ENCODE data around the gene COL20A1. TPM values are rescaled to one million over a fixed set of nuclear protein-coding genes. Genes with fewer than 3 reads are reported as not detected.

Gene COL20A1
- total RNA-seq, 1 donor from 2014 or later = not detected

DNA sequence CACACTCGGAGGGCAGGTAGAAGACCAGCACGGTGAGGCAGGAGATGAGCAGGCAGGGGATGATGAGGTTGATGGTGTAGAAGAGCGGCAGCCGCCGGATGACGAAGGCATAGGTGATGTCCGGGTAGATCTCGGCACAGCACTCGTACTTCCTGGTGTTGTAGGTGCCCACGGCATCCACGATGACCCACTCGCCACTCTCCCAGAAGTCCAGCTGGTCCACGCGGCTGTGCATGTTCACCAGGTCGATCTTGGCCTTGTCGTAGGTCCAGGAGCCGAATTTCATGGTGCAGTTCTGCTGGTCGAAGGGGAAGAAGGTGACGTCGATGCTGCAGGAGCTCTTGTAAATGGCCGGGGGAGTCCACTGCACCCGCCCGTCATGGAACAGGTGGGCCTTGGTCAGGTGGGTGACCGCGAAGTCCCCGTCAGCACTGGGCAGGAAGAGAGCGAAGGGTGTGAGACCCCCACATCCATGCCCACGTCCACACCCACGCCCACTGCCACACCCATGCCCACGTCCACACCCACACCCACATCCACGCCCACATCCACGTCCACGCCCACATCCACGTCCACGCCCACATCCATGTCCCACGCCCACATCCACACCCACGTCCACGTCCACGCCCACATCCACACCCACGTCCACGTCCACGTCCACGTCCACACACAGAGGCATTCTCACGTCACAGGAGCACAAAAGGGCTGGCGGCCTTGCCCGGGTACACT lies 57.8 kb downstream of the COL20A1 start:
- DNase-seq (ENCODE audit: missing footprints) = peak; percentile 65
- no peak for ATAC-seq

DNA sequence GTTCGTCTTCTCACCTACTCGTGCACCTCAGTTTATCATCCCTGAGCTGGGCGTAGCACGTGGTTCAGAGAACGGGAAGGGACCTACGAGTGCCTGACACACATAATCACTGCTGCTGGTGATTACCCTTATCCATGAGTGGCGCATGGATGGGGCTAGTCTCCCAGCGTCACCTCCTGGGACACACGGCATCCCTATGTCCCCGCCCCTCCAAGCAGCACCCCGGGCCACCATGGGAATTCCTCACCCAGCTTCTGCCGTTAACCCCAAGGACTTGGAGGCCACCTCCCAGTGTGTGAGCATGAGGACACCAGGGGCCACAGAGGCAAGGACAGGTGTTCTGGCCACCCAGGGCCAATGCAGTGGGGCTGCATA lies 58.3 kb downstream of the COL20A1 start:
- DNase-seq (ENCODE audit: missing footprints) = peak; percentile 28
- intact Hi-C loops (cut with DNase I) = no loop called here
- ATAC-seq = no peak

More for the DNA sequence above, 57.8 kb downstream of the COL20A1 start:
- intact Hi-C loops (cut with DNase I) = no loop called here

DNA sequence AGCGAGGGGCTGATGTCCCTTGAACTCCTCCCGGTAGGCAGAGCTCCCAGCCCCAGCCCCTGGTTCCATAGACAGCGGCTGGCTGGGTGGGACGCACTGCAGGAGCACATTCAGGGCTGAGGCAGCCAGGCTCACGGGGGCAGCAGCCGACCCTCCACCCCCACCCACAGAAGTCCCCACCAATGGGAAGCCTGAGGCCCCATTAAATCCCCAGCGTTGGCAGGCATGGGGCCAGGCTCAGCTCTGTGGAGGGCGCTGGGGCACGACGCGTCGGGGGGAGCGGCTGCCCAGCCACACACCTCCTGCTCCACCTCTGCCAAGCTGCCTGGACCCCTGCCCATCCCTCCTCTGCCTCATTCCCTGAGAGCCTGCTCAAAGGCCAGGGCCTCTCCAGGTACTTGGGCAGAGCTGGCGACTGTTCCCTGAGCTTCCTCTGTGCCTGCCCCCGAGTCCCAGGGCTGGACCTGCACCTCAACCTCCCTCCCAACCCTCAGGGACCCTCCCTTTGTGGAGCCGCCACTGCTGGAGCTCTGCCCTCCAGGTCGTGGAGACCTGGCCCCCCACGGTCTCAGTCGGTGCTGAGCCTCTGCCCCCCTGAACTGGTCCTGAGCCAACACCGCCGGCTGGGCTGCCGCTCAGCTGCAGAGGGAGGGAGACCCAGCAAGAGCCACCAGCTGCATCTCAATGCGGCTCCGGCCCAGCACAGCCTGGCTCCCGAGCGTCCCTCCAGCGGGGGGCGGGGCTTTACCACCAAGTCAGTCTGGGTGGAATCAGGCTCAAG lies 59.0 kb downstream of the COL20A1 start:
- ATAC-seq (peak; percentile 77), DNase-seq (ENCODE audit: missing footprints) (peak; percentile 79)
- intact Hi-C loops (cut with DNase I) = no loop called here

DNA sequence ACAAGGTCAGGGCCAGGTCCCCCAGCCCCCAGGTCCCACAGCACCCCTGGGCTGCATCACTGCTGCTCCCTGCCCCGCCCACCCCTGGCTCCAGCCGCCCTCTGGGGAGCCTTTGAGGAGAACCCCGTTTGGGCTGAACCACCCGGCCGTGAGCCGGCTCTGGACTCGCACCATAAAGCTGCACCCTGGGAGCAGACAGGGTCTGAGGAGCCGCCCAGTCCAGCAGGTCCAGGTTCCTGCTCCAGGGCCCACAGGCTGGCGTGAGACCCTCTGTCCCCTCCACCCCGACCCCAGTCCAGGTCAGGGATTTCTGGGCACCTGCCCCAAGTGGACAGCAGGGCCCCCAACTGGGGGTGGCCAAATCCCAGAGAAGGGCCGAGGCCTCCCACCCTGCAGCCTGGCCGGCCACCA lies 59.8 kb downstream of the COL20A1 start:
- intact Hi-C loops (cut with DNase I) = no loop called here
- ATAC-seq (no peak), DNase-seq (ENCODE audit: missing footprints) (peak; percentile 31)

DNA sequence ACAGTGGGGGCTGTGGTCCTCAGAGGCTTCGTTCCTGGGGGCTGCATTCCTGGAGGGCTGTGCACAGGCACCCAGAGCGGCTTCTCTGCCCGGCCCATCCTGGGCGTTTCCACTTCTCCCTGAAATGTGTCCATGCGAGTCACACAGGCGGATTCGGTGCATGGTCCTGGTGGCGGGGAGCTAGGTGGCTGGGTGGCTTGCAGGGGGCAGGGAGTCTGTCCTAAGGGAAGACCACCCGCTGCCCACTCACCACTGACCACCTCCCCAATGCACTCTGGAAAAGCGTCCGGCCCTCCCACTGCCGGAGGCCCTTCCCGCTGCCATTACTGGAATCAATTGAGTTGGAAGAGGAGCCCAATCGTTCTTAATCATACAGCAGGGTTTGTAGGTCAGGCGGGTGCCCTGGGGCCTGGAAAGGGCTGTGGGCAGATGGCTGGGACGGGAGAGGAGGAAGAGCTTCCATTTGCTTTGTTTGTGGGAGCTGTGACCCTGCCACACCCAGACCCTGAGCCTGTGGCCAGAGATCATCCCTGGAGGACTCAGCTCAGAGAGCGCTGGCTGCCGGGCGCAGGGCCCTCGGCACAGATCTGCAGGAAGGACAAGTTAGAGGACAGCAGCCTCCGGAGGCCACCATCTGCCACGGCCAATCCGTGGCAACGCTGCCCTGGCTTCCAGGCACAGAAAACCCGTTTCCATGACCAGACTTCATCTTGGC lies 61.8 kb downstream of the COL20A1 start:
- DNase-seq (ENCODE audit: missing footprints) = peak; percentile 47
- intact Hi-C loops (cut with DNase I) = no loop called here
- no peak for ATAC-seq

DNA sequence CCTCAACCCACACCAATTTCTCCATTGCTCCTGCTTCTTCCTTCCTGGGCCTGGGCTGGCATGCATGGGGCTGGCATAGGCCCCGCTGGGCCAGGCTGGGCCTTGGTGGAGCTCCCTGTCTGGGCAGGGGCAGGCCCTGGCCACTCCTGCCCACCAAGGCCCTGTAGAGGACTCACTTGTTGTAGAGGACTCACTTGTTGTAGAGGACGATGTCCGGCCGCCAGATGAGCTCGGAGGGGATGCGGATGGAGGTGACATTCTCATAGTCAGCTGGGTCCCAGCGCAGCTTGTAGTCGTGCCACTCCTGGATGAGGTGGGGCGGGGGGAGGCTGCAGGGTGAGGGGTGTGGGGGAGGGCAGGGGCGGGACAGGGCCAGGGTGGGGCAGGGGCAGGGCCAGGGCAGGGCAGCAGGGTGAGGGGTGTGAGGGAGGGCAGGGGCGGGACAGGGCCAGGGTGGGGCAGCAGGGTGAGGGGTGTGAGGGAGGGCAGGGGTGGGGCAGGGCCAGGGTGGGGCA lies 62.9 kb downstream of the COL20A1 start:
- DNase-seq (ENCODE audit: missing footprints) (peak; percentile 47), ATAC-seq (no peak)
- intact Hi-C loops (cut with DNase I) = no loop called here

DNA sequence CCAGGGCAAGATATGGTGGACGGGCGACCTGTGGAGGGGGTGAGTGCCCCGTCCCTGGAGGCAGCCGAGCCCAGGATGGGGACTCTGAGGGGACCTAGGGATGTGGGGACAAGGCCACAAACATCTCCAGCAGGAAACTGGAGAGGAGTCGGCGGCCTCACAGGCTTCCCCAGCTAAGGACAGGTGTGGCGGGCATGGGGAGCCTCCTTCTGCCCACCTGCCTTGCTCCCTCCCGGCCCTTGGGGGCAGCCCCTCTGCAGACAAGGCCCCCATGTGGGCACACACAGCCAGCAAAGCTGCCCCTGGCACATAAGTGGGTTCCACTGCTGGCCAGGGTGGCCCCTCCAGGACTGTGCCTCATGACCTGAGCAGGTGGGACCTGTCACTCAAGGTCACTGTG lies 63.5 kb downstream of the COL20A1 start:
- ATAC-seq = no peak
- peak; percentile 32 for DNase-seq (ENCODE audit: missing footprints)
- intact Hi-C loops (cut with DNase I) = no loop called here

DNA sequence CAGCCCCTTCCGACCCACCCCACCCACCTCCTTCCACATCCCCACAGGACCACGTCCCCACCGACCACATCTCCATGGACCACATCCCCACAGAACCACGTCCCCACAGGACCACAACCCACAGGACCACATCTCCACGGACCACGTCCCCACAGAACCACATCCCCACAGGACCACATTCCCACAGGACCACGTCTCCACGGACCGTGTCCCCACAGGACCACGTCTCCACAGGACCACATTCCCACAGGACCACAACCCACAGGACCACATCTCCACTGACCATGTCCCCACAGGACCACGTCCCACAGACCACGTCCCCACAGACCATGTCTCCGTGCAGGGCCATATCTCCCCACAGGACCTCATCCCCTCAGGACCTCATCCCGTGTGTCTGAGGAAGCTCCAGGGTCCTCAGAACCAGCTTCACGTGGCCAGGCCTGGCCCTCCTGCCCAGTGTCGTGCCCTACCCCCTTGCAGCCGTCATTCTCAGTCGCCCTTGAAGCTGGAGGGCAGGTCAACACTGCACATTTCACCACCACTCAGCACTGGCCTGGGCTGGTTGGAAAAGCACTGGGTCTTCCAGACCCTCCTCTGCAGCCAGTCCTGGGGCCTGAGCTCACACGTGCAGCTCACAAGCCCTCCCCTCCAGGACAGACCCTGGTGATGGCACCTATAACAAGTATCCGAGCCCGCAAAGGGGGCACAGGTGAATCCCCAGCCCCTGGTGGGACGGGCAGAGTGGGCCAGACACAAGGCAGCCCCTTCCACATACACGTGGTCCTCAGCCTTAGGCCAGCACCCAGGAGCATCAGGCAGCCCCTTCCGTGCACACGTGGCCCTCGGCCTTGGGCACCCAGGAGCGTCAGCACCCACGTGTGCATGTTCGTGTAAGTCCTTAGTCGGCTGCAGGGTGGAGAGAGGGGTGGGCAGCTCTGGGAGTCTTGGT lies 64.2 kb downstream of the COL20A1 start:
- intact Hi-C loops (cut with DNase I) = no loop called here
- peak; percentile 62 for DNase-seq (ENCODE audit: missing footprints)
- peak; percentile 56 for ATAC-seq

DNA sequence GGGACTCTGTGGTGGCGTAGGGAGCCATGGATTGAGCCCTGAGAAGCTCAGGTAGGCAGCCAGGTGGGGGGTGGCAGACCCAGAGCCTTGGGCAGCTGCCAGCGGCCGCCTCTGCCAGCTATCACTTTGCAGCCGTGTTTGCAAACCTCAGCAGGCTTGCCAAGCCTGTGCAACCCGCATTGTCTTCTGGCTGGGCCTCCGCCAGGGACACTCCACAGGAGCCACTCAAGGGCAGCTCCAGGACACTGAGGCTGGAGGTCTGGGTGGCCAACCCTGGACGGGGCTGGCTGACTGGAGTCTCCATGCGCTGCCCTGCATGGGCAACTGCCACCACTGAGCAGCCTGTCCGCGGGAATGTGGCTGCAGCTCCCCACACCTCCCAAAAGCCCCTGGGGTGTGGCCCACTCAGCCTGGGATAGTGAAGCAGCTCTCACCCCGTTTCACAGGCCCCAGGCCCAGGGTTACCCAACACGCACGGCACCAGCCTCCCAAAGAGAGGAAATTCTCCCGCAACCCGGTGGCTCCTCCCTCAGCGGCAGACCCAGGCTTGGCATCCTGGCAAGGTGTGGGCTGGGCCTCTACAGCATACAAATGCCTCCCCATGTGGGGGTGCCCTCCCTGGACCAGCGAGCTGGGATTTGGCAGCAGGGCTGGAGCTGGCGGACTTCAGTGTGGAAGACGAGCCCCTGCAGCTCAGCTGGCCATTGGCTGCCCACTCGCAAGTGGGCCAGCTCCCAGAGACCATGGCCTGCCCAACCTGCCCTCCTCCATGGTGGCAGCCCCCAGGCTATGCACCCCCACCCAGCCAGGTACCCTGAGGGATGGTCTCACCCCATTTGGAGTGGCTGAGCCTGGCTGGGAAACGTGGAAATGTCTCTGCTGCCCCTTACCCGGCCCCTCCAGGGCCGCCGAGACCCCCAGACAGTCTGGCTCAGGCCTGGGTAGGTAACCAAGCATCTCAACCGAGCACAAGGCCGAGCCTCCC lies 65.2 kb downstream of the COL20A1 start:
- ATAC-seq = peak; percentile 89
- peak; percentile 86 for DNase-seq (ENCODE audit: missing footprints)
- intact Hi-C loops (cut with DNase I) = no loop called here

DNA sequence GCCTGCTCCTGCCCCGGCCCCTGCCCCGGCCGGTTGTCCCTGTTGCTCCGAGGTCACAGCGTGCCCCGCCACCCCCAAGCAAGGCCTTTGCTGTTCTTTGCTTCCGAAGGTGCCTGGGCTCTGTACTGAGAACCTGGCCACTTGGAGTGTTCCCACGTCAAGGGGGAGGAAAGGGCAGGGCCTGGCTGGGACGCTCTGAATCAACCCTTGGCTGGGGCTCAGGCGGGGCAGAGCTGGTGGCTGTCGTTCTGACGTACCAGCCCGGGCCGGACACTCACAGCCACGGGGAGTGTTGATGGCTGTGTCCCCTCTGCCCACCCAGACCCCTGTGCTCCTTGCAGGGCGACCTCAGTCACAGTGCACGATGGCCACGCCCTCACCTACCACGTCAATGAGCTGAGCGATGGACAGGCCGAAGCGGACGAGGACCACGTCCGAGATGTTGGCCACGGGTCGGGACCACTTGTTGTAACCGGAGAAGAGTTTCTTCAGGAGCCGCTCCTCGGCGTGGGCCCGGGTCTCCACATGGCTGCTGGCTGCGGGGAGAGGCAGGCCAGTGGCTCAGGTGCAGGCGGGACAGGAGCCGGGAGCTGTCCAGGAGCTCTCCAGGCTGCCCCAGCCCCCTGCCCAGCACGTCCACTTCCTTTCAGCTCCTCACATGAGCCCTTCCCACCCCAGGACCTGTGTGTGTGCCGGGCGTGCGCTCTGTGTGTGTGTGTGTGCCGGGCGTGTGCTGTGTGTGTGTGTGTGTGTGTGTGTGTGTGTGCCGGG lies 66.4 kb downstream of the COL20A1 start:
- intact Hi-C loops (cut with DNase I) = no loop called here
- ATAC-seq (no peak), DNase-seq (ENCODE audit: missing footprints) (peak; percentile 63)

DNA sequence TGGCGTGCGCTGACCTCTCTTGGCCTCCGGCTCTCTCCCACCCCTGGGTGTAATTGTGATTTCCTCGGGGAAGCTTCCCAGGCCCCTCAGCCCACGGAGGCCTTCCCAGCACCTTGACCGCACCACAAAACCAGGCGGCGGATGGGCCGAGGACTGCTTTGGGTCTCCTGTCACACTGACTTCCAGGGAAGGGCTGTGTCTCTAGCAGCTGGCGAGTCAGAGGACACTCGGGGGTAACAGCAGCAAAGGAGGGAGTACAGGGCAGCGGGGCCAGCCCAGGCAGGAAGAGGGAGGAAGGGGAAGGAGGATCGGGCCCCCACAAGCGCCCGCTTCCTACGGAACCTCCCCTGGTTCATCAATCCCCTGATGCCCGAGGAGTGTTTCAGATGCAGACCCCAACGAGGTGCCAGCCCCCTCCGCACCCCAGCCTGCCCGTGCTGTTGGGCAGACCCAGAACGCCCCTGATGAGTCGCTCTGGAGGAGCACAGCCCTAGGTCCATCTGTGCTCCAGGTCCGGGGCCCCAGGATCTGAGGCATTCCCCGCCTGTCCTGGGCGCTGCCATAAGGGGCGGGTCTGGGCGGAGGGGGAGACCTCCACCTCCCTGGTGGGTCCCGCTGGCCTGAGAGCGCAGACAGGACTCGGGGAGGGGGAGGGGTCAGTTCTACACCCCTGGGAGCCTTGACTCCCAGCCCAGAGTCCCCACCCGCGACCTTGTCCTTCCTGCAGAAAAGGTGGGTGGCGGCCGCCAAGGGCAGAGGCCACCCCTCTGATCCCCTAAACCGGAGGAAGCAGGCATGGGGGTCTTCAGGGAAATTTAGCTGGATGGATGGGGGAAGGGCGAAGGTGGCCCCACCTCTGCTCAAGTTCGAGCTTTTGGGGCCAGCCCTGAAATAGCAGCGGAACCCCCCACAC lies 67.2 kb downstream of the COL20A1 start:
- intact Hi-C loops (cut with DNase I) = no loop called here
- ATAC-seq (no peak), DNase-seq (ENCODE audit: missing footprints) (peak; percentile 56)

DNA sequence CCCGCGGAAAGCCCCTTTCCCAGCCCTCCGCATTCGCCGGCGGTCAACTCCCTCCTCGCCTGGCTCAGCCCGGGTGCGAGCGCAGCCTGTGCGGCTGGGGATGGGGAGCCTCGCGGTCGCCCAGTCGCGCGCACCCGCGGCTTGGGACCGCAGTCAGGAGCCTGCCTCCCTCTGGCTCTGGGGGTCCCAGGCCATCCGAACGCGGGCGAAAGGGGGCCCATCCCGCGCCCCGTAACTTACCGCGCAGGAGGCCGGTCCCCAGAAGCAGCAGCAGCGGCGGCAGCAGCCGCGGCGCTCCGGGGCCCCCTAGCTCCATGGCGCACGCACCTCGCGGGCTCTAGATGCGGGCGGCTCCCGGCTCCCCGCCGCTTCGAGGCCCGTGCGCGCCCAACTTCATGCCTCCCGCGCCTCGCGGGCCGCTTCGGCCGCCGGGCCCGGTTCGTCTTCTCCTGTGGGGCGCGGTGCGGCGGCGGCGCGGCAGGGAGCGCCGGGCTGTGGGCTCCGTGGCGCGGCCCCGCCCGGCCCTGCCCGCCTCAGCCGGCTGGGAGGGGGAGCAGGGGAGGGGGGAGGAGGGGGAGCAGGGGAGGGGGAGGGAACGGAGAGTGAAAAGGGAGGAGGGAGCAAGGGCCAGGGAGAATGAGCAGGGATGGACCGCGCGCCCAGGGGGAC lies 68.0 kb downstream of the COL20A1 start, which contains the start of gene CHRNA4:
Gene CHRNA4 (minus strand): TSS at position 500 of the 669 bp plus-strand sequence. CDS start 184 bp downstream, at position 316.
- DNase-seq (ENCODE audit: missing footprints) (peak; percentile 18), ATAC-seq (no peak)
- intact Hi-C loops (cut with DNase I) = no loop called here

DNA sequence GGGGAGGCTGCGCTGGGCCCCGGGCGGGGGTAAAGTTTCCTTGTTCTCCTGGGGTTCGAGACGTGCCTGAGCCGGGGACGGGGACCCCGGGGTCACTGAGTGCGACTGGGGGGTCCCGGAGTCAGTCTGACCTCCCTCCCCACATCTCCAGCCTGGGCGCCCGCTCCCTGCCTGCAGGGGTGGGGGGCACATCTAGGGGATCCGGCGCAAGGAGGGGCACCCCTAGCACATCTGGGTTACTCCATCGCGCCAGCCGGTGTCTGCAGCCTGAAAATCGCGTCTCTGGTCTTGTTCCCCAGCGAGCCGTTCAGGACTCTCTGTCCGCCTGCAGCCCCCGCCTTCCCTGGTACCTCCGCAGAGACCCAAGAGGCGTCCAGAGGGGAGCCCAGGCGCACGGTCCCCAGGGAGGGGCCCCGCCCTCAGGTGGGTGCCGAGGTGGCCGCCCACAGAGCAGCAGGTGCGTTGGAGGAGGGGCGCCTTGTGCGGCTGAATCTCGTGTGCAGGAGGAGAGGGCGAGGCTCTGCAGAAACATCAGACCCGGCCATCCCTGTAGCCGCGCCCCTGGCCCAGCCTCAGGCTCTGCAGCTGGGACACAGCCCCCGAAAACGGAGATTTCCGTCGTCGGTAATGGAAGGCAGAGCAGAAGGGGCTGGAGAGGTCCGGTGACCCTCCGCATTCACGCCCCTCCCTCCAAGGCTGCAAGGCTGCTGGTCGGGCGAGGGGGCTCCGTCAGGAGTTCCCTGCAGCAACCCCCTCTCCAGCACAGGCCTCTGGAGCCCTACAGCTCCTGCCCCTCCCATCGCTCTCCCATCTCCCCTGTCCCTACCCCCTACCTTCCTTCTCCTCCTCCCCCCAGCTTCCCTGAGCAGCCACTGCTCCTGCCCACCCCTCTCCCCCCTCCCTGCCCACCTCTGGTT lies 68.8 kb downstream of the COL20A1 start:
- DNase-seq (ENCODE audit: missing footprints) = peak; percentile 15

DNA sequence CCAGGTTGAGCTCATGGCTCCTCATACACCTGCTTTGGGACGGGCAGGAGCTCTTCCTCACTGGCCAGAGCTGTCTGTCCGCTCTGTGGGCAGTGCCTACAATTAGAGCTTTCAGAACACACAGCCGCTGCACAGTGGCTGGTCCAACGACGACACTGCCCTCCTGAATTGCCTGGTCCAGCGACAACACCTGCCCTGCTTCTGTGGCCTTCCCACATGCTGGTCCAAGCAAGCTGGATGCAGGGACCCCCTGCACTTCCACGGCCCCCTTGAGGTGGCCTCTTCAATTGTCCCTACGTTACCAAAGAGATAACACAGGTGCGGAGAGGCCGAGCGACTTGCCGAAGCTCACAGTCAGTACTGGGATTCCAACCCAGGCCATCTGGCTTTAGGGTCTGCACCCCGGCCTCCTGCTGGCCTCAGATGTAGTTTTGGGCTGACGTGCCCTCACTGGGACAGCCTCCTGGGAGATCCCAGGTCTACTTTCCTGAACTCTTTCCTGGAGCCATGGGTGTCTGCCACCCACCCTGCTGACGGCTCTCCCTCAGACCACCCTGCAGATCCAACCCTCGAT lies 69.5 kb downstream of the COL20A1 start:
- intact Hi-C loops (cut with DNase I) = no loop called here
- peak; percentile 8 for DNase-seq (ENCODE audit: missing footprints)
- ATAC-seq = no peak

More for the DNA sequence above, 68.8 kb downstream of the COL20A1 start:
- intact Hi-C loops (cut with DNase I) = no loop called here
- ATAC-seq = no peak
